Fibroblast of gingiva (primary cell): ENCODE measurements around the gene ABCC3.

Experiments used
- DNase-seq: peaks from one replicate; pipeline ENCODE4 v3.0.0-alpha.2; 2011; ENCODE audit warnings: low read depth

The ABCC3 gene

GRCh38 chr17:50737118-50737698 lies 102.5 kb downstream of the ABCC3 start:
- no peak for DNase-seq

- DNase-seq, result no peak
Measured at GRCh38 chr17:50739098-50739497, 104.4 kb downstream of the ABCC3 start.
